ENCODE measurements around the gene SWI5.

SWI5 gene

DNA sequence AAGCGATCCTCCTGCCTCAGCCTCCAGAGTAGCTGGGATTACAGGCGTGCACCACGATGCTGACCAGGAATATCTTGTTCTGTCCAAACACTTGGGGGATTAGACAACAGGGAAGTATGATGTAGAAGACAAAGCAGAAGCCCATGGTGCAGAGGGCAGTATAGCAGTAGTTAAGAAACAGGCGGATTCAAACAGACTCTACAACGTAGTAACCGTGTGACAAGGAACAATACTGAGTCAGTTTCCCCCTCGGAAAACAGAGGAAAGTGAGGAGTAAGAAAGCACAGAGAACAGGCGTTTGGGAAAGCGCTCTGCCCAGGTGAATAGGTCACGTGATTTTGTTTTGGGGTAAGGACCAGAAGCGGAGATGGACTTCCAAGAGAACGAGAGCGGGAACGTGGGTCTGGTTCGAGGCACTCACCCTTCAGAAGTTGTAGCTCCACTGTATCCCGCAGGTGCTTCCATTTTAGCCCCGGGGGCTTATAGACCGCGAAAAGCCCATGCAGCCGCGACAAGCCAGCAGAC lies 45.9 kb downstream of the SWI5 start:
- ATAC-seq: peak; percentile 13
- TF ChIP-seq ZC3H10 (CRISPR knock-in tag; IDR thresholded peaks at IDR 0.05) (no peak), PPARA (CRISPR knock-in tag; IDR thresholded peaks at IDR 0.05; ENCODE audit: borderline replicate concordance) (no peak), ESRRG (CRISPR knock-in tag; IDR thresholded peaks at IDR 0.05) (no peak), ZNF70 (CRISPR knock-in tag; IDR thresholded peaks at IDR 0.05) (no peak), POU6F1 (CRISPR knock-in tag; IDR thresholded peaks at IDR 0.05; ENCODE audit: borderline replicate concordance, low read depth) (no peak), BACH2 (CRISPR knock-in tag; IDR thresholded peaks at IDR 0.05; ENCODE audit: borderline replicate concordance) (no peak), SNAI2 (CRISPR knock-in tag; IDR thresholded peaks at IDR 0.05) (no peak), GLIS3 (CRISPR knock-in tag; IDR thresholded peaks at IDR 0.05) (no peak), TOX (CRISPR knock-in tag; IDR thresholded peaks at IDR 0.05; ENCODE audit: borderline replicate concordance) (no peak), ZNF8 (CRISPR knock-in tag; IDR thresholded peaks at IDR 0.05) (no peak), CREB5 (CRISPR knock-in tag; IDR thresholded peaks at IDR 0.05; ENCODE audit: low read depth) (no peak)

DNA sequence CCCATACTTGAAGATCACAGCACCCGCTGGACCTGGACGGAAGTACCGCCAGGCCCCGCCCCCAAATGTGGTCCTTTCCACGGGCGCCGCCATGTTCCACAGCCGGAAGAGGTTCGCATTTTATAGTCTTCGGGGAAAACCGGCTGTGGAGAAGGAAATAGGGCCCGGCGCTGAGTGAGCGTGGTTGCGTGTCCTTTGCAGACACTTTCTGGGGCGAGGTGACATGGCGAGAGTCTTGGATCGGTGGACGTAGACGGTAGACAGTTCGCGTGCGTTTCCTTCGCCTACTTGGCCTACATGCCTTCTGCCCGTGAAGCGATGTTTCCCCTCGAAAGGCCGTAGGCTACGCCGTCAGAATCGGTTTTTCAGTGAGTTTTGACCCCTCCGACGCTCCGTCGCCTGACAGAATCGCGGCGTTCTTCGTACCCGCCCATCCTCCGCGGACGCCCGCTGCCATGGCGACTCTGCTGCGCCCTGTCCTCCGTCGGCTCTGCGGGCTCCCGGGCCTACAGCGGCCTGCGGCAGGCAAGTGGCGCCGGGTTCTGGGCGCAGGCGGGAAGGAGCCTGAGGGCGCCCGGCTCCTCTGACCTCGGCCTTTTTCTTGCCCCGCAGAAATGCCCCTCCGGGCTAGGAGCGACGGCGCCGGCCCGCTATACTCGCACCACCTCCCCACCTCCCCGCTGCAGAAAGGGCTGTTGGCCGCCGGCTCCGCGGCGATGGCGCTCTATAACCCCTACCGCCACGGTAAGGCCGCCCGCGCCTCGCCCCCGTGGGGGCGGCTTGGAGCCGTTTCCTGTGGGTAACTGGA lies 46.5 kb downstream of the SWI5 start, which contains the start of the genes COQ4 and TRUB2:
Gene COQ4 (plus strand): TSS at position 436 of the 808 bp plus-strand sequence. CDS start 20 bp downstream, at position 456.
Gene TRUB2 (minus strand): TSS at position 44 of the 808 bp plus-strand sequence. CDS start 39 bp downstream, at position 5.
- ATAC-seq: peak; percentile 96
- TF ChIP-seq POU6F1 (CRISPR knock-in tag; IDR thresholded peaks at IDR 0.05; ENCODE audit: borderline replicate concordance, low read depth): 0 out of 2 replicates have a peak, but pooled peaks have one; percentile 18
- TF ChIP-seq OSR1 (CRISPR knock-in tag; IDR thresholded peaks at IDR 0.05): no peak

DNA sequence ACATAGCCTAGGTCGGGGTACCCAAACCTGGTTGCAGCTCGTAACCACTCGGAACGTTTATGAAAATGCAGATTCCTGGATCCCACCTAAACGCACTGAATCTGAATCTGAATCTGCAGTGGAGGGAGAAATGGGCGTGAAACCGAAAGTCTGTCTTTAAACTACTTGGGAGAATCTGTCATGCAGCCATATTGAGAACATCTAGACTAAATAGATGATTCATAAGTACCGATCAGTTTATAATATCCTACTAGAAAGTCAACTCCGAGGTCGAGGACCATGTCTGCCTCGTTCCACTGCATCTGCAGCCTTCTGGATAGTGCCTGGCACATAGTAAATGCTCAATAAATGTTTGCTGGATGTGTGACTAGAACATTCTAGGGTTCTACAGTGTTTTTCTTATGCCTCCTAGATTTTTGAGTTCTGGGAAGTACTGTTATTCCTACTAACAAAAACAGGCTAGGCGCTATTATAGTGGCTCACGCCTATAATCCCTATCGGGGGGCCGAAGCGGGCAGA lies 47.2 kb downstream of the SWI5 start:
- TF ChIP-seq ZNF565 (CRISPR knock-in tag; conservative IDR thresholded peaks at IDR 0.05; ENCODE audit: low read depth) (no peak), ZNF8 (CRISPR knock-in tag; IDR thresholded peaks at IDR 0.05) (no peak), CSDC2 (CRISPR knock-in tag; IDR thresholded peaks at IDR 0.05) (no peak), ESRRG (CRISPR knock-in tag; IDR thresholded peaks at IDR 0.05) (no peak), PPARA (CRISPR knock-in tag; IDR thresholded peaks at IDR 0.05; ENCODE audit: borderline replicate concordance) (no peak)
- TF ChIP-seq, protein P1, sequence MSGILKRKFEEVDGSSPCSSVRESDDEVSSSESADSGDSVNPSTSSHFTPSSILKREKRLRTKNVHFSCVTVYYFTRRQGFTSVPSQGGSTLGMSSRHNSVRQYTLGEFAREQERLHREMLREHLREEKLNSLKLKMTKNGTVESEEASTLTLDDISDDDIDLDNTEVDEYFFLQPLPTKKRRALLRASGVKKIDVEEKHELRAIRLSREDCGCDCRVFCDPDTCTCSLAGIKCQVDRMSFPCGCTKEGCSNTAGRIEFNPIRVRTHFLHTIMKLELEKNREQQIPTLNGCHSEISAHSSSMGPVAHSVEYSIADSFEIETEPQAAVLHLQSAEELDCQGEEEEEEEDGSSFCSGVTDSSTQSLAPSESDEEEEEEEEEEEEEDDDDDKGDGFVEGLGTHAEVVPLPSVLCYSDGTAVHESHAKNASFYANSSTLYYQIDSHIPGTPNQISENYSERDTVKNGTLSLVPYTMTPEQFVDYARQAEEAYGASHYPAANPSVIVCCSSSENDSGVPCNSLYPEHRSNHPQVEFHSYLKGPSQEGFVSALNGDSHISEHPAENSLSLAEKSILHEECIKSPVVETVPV (CRISPR knock-in tag; IDR thresholded peaks at IDR 0.05): no peak
- TF ChIP-seq, protein P2, sequence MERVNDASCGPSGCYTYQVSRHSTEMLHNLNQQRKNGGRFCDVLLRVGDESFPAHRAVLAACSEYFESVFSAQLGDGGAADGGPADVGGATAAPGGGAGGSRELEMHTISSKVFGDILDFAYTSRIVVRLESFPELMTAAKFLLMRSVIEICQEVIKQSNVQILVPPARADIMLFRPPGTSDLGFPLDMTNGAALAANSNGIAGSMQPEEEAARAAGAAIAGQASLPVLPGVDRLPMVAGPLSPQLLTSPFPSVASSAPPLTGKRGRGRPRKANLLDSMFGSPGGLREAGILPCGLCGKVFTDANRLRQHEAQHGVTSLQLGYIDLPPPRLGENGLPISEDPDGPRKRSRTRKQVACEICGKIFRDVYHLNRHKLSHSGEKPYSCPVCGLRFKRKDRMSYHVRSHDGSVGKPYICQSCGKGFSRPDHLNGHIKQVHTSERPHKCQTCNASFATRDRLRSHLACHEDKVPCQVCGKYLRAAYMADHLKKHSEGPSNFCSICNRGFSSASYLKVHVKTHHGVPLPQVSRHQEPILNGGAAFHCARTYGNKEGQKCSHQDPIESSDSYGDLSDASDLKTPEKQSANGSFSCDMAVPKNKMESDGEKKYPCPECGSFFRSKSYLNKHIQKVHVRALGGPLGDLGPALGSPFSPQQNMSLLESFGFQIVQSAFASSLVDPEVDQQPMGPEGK (CRISPR knock-in tag; IDR thresholded peaks at IDR 0.05; ENCODE audit: borderline replicate concordance): no peak
- ATAC-seq: peak; percentile 14

- no peak for ATAC-seq
- no peak for TF ChIP-seq PPARA (CRISPR knock-in tag; IDR thresholded peaks at IDR 0.05; ENCODE audit: borderline replicate concordance)
- no peak for TF ChIP-seq TSHZ2 (CRISPR knock-in tag; IDR thresholded peaks at IDR 0.05)
- TF ChIP-seq ZC3H10 (CRISPR knock-in tag; IDR thresholded peaks at IDR 0.05): no peak
- no peak for TF ChIP-seq OSR1 (CRISPR knock-in tag; IDR thresholded peaks at IDR 0.05)
- no peak for TF ChIP-seq TOX (CRISPR knock-in tag; IDR thresholded peaks at IDR 0.05; ENCODE audit: borderline replicate concordance)
- no peak for TF ChIP-seq TCF4 (CRISPR knock-in tag; IDR thresholded peaks at IDR 0.05; ENCODE audit: borderline replicate concordance)
- TF ChIP-seq POU6F1 (CRISPR knock-in tag; IDR thresholded peaks at IDR 0.05; ENCODE audit: borderline replicate concordance, low read depth): no peak
- no peak for TF ChIP-seq CREB5 (CRISPR knock-in tag; IDR thresholded peaks at IDR 0.05; ENCODE audit: low read depth)
- no peak for TF ChIP-seq ZNF565 (CRISPR knock-in tag; conservative IDR thresholded peaks at IDR 0.05; ENCODE audit: low read depth)
- no peak for TF ChIP-seq ZNF8 (CRISPR knock-in tag; IDR thresholded peaks at IDR 0.05)
Measured at GRCh38 chr9:128323791-128324190, 47.7 kb downstream of the SWI5 start.

Data from SK-N-SH treated with all-trans-retinoic acid at 6 μM for 48 hours (cell line).